K562 (cell line): Measurements from ENCODE around the gene OARD1. TPM values are rescaled to one million over a fixed set of nuclear protein-coding genes. Genes with fewer than 3 reads are reported as not detected.

Experiments used
- SP2 ChIP-seq: IDR thresholded peaks from 2 replicates; pipeline ENCODE4 v1.6.1; 2011; ENCODE audit warnings: mild to moderate bottlenecking, low read depth, low read length, moderate library complexity; ENCODE audit not compliant: poor library complexity, severe bottlenecking; ENCODE audit errors: extremely low read depth
- TCF7 ChIP-seq: sonication (generic); IDR thresholded peaks from 2 replicates; pipeline ENCODE4 v1.6.1; 2016; ENCODE audit warnings: antibody characterized with exemption, borderline replicate concordance
- polyA plus RNA-seq, 8 experiments: library from polyadenylated mRNA; depleted of rRNA in 4 of 8; stranded (reverse) in 5 of 8; unstranded in 3 of 8; fragments of >200 nt; fragmentation: Nextera tagmentation in 2 of 8; fragmentation: Illumina TruSeq in 1 of 8; extraction: Ambion mirVana in 2 of 8; extraction: Trizol in 1 of 8; gene quantifications; 2 replicates each; pipeline versions ENCODE4 v1.2.1 to v1.2.3, GENCODE V29; 2011 to 2014; ENCODE audit warnings: inconsistent platforms in 1 of 8, missing spikeins in 1 of 8
- total RNA-seq, 7 experiments: library from RNA; depleted of rRNA in 6 of 7; stranded (reverse); fragments of >200 nt in 6 of 7; fragmentation: Illumina TruSeq in 2 of 7; extraction: Trizol in 2 of 7; gene quantifications; 2 replicates each; pipeline versions ENCODE4 v1.2.1 to v1.2.3, GENCODE V29; 2011 to 2021; ENCODE audit warnings: low replicate concordance in 1 of 7
- TF ChIP-seq, protein P1 (sequence below): fragments of 450-650 bp; IDR thresholded peaks from 2 replicates; pipeline ENCODE4 v1.6.1; 2016; ENCODE audit warnings: mild to moderate bottlenecking, moderate library complexity
- TF ChIP-seq, protein P2 (sequence below): sonication (generic); formaldehyde crosslinking; IDR thresholded peaks from 2 replicates; pipeline ENCODE4 v1.8.0; 2022; ENCODE audit warnings: missing genetic modification reagents, mild to moderate bottlenecking, moderate library complexity, borderline replicate concordance
- TF ChIP-seq, protein P3 (sequence below): fragments of 200-400 bp; formaldehyde crosslinking; IDR thresholded peaks from 2 replicates; pipeline ENCODE4 v1.6.1; 2017; ENCODE audit warnings: mild to moderate bottlenecking, low read depth, low read length, moderate library complexity
- TF ChIP-seq, protein P4 (sequence below): sonication (generic); formaldehyde crosslinking; IDR thresholded peaks from 2 replicates; pipeline ENCODE4 v1.8.1; 2023; ENCODE audit warnings: mild to moderate bottlenecking, missing genetic modification reagents
- TF ChIP-seq, protein P5 (sequence below): sonication (generic); formaldehyde crosslinking; IDR thresholded peaks from 2 replicates; pipeline ENCODE4 v1.8.0; 2022; ENCODE audit warnings: mild to moderate bottlenecking, low read depth, missing genetic modification reagents

OARD1 gene
- total and polyA plus RNA-seq, 9 of the 15 experiments (the other 6 are each of a cell fraction or from before 2014, with no cell fraction given): 43.4 to 88.3 (median 61.1) TPM

DNA sequence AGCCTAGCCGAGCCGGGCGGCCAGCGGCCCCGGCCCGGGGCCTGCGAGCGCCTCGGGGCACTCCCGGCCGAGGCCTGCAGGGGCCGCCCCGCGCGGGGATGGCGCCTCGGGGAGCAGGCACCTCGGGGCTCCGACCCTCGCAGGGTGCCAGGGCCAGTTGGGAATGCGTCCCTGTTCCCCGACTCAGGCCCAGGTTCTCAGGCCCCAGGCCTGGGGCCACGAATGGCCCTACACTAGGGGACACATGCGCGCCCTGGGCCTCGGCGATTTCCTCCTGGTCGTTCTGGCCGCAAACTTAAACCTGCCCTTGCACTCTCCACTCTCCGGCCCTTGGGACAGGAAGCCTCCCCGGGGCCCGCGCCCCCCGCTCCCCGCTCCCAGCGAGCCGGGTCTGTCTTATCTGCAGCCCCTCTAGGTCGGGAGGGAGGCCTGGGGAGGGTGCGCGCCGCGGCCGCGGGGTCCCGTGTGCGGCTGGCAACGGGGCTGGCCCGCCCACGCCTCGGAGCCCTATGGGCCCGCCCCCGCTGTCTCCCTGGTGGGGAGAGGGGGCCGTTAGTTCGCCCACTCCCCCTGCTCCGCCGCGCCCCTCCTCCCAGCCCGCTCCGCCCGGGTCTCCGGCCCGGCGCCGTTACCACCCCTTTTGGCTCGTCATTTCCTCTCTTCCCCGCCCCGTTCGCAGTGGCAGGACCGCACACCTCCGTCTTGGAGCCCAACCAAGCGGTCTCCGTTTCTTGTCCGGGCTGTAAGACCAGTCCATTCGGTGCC is 1.2 kb upstream of the OARD1 start (continued):
- TF ChIP-seq, protein P1, sequence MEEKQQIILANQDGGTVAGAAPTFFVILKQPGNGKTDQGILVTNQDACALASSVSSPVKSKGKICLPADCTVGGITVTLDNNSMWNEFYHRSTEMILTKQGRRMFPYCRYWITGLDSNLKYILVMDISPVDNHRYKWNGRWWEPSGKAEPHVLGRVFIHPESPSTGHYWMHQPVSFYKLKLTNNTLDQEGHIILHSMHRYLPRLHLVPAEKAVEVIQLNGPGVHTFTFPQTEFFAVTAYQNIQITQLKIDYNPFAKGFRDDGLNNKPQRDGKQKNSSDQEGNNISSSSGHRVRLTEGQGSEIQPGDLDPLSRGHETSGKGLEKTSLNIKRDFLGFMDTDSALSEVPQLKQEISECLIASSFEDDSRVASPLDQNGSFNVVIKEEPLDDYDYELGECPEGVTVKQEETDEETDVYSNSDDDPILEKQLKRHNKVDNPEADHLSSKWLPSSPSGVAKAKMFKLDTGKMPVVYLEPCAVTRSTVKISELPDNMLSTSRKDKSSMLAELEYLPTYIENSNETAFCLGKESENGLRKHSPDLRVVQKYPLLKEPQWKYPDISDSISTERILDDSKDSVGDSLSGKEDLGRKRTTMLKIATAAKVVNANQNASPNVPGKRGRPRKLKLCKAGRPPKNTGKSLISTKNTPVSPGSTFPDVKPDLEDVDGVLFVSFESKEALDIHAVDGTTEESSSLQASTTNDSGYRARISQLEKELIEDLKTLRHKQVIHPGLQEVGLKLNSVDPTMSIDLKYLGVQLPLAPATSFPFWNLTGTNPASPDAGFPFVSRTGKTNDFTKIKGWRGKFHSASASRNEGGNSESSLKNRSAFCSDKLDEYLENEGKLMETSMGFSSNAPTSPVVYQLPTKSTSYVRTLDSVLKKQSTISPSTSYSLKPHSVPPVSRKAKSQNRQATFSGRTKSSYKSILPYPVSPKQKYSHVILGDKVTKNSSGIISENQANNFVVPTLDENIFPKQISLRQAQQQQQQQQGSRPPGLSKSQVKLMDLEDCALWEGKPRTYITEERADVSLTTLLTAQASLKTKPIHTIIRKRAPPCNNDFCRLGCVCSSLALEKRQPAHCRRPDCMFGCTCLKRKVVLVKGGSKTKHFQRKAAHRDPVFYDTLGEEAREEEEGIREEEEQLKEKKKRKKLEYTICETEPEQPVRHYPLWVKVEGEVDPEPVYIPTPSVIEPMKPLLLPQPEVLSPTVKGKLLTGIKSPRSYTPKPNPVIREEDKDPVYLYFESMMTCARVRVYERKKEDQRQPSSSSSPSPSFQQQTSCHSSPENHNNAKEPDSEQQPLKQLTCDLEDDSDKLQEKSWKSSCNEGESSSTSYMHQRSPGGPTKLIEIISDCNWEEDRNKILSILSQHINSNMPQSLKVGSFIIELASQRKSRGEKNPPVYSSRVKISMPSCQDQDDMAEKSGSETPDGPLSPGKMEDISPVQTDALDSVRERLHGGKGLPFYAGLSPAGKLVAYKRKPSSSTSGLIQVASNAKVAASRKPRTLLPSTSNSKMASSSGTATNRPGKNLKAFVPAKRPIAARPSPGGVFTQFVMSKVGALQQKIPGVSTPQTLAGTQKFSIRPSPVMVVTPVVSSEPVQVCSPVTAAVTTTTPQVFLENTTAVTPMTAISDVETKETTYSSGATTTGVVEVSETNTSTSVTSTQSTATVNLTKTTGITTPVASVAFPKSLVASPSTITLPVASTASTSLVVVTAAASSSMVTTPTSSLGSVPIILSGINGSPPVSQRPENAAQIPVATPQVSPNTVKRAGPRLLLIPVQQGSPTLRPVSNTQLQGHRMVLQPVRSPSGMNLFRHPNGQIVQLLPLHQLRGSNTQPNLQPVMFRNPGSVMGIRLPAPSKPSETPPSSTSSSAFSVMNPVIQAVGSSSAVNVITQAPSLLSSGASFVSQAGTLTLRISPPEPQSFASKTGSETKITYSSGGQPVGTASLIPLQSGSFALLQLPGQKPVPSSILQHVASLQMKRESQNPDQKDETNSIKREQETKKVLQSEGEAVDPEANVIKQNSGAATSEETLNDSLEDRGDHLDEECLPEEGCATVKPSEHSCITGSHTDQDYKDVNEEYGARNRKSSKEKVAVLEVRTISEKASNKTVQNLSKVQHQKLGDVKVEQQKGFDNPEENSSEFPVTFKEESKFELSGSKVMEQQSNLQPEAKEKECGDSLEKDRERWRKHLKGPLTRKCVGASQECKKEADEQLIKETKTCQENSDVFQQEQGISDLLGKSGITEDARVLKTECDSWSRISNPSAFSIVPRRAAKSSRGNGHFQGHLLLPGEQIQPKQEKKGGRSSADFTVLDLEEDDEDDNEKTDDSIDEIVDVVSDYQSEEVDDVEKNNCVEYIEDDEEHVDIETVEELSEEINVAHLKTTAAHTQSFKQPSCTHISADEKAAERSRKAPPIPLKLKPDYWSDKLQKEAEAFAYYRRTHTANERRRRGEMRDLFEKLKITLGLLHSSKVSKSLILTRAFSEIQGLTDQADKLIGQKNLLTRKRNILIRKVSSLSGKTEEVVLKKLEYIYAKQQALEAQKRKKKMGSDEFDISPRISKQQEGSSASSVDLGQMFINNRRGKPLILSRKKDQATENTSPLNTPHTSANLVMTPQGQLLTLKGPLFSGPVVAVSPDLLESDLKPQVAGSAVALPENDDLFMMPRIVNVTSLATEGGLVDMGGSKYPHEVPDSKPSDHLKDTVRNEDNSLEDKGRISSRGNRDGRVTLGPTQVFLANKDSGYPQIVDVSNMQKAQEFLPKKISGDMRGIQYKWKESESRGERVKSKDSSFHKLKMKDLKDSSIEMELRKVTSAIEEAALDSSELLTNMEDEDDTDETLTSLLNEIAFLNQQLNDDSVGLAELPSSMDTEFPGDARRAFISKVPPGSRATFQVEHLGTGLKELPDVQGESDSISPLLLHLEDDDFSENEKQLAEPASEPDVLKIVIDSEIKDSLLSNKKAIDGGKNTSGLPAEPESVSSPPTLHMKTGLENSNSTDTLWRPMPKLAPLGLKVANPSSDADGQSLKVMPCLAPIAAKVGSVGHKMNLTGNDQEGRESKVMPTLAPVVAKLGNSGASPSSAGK: no peak
- TF ChIP-seq, protein P2, sequence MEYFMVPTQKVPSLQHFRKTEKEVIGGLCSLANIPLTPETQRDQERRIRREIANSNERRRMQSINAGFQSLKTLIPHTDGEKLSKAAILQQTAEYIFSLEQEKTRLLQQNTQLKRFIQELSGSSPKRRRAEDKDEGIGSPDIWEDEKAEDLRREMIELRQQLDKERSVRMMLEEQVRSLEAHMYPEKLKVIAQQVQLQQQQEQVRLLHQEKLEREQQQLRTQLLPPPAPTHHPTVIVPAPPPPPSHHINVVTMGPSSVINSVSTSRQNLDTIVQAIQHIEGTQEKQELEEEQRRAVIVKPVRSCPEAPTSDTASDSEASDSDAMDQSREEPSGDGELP (CRISPR knock-in tag): peak; percentile 60; the same call in 1 of the 2 replicates
- no peak for TF ChIP-seq SP2
- TF ChIP-seq, protein P3, sequence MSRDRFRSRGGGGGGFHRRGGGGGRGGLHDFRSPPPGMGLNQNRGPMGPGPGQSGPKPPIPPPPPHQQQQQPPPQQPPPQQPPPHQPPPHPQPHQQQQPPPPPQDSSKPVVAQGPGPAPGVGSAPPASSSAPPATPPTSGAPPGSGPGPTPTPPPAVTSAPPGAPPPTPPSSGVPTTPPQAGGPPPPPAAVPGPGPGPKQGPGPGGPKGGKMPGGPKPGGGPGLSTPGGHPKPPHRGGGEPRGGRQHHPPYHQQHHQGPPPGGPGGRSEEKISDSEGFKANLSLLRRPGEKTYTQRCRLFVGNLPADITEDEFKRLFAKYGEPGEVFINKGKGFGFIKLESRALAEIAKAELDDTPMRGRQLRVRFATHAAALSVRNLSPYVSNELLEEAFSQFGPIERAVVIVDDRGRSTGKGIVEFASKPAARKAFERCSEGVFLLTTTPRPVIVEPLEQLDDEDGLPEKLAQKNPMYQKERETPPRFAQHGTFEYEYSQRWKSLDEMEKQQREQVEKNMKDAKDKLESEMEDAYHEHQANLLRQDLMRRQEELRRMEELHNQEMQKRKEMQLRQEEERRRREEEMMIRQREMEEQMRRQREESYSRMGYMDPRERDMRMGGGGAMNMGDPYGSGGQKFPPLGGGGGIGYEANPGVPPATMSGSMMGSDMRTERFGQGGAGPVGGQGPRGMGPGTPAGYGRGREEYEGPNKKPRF: no peak
- TF ChIP-seq, protein P4, sequence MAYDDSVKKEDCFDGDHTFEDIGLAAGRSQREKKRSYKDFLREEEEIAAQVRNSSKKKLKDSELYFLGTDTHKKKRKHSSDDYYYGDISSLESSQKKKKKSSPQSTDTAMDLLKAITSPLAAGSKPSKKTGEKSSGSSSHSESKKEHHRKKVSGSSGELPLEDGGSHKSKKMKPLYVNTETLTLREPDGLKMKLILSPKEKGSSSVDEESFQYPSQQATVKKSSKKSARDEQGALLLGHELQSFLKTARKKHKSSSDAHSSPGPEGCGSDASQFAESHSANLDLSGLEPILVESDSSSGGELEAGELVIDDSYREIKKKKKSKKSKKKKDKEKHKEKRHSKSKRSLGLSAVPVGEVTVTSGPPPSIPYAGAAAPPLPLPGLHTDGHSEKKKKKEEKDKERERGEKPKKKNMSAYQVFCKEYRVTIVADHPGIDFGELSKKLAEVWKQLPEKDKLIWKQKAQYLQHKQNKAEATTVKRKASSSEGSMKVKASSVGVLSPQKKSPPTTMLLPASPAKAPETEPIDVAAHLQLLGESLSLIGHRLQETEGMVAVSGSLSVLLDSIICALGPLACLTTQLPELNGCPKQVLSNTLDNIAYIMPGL (CRISPR knock-in tag): peak; percentile 78
- no peak; the same call in 1 of the 2 replicates for TF ChIP-seq TCF7
- TF ChIP-seq, protein P5, sequence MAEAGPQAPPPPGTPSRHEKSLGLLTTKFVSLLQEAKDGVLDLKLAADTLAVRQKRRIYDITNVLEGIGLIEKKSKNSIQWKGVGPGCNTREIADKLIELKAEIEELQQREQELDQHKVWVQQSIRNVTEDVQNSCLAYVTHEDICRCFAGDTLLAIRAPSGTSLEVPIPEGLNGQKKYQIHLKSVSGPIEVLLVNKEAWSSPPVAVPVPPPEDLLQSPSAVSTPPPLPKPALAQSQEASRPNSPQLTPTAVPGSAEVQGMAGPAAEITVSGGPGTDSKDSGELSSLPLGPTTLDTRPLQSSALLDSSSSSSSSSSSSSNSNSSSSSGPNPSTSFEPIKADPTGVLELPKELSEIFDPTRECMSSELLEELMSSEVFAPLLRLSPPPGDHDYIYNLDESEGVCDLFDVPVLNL (CRISPR knock-in tag): no peak
